Neural crest cell (in vitro differentiated cells): ENCODE measurements around the gene KIRREL1. TPM values are rescaled to one million over a fixed set of nuclear protein-coding genes. Genes with fewer than 3 reads are reported as not detected.

Experiments
- DNase-seq: peaks from one replicate; pipeline ENCODE4 v3.0.0; 2021; ENCODE audit warnings: low read depth, mixed read lengths, low spot score
- H3K27ac Mint-ChIP-seq: one replicate; pipeline ENCODE4 v1.8.0; 2021; ENCODE audit warnings: mild to moderate bottlenecking, mixed read lengths; ENCODE audit not compliant: unreplicated experiment
- H3K27me3 Mint-ChIP-seq: 2 replicates; pipeline ENCODE4 v1.8.0; 2021; ENCODE audit warnings: low read depth, mild to moderate bottlenecking, mixed read lengths
- H3K36me3 Mint-ChIP-seq: 2 replicates; pipeline ENCODE4 v1.8.0; 2021; ENCODE audit warnings: low read depth, mild to moderate bottlenecking, mixed read lengths
- H3K4me1 Mint-ChIP-seq: 2 replicates; pipeline ENCODE4 v1.8.0; 2021; ENCODE audit warnings: mixed read lengths
- H3K4me3 Mint-ChIP-seq: one replicate; pipeline ENCODE4 v1.8.0; 2021; ENCODE audit warnings: mild to moderate bottlenecking, mixed read lengths
- H3K9me3 Mint-ChIP-seq: 2 replicates; pipeline ENCODE4 v1.8.0; 2021; ENCODE audit warnings: mixed read lengths
- CTCF ChIP-seq: fragments of 200-600 bp; sonication (generic); conservative IDR thresholded peaks from 2 replicates; pipeline ENCODE4 v1.5.0; 2021; ENCODE audit warnings: antibody characterized with exemption, mild to moderate bottlenecking
- total RNA-seq: library from RNA; stranded (reverse); gene quantifications from 2 replicates; pipeline ENCODE4 v1.2.1, GENCODE V29; 2021

The KIRREL1 gene
- total RNA-seq, 1 donor from 2014 or later, result 64.9 TPM

- Mint-ChIP-seq H3K27ac (peak overlapping the region; percentile 90), H3K27me3 (no peaks in the 10 kb centered on the region), H3K4me1 (peaks cover 97% of the 10 kb centered on the region), H3K9me3 (no peaks in the 10 kb centered on the region), H3K36me3 (no peaks in the 10 kb centered on the region), H3K4me3 (peak overlapping the region; percentile 75)
- DNase-seq, result no peak
- no peak for TF ChIP-seq CTCF
Observed at GRCh38 chr1:158007180-158007579, 13.7 kb downstream of the KIRREL1 start.

- Mint-ChIP-seq H3K27me3 (no peaks in the 10 kb centered on the region), H3K9me3 (no peaks in the 10 kb centered on the region), H3K27ac (peak overlapping the region; percentile 90), H3K4me1 (peaks cover 97% of the 10 kb centered on the region), H3K36me3 (no peaks in the 10 kb centered on the region), H3K4me3 (peak overlapping the region; percentile 75)
- TF ChIP-seq CTCF, result no peak
- DNase-seq, result no peak
Observed at GRCh38 chr1:158007667-158008386, 14.4 kb downstream of the KIRREL1 start.

- H3K36me3 Mint-ChIP-seq, result no peaks in the 10 kb centered on the region
- TF ChIP-seq CTCF, result no peak
- peak overlapping the region; percentile 86 for H3K27ac Mint-ChIP-seq
- H3K27me3 Mint-ChIP-seq, result no peaks in the 10 kb centered on the region
- no peaks in the 10 kb centered on the region for H3K9me3 Mint-ChIP-seq
- no peak for DNase-seq
- H3K4me3 Mint-ChIP-seq, result peak overlapping the region; percentile 75
- H3K4me1 Mint-ChIP-seq, result peaks cover 97% of the 10 kb centered on the region
Observed at GRCh38 chr1:158008630-158009029, 15.2 kb downstream of the KIRREL1 start.

GRCh38 chr1:158011714-158012113, 18.3 kb downstream of the KIRREL1 start:
- Mint-ChIP-seq H3K27ac (peak overlapping the region; percentile 88), H3K36me3 (no peaks in the 10 kb centered on the region), H3K9me3 (no peaks in the 10 kb centered on the region), H3K27me3 (no peaks in the 10 kb centered on the region), H3K4me3 (peak overlapping the region; percentile 64), H3K4me1 (peaks cover 100% of the 10 kb centered on the region)
- TF ChIP-seq CTCF, result no peak
- DNase-seq, result no peak

- H3K4me3 Mint-ChIP-seq, result peak overlapping the region; percentile 56
- H3K27me3 Mint-ChIP-seq, result no peaks in the 10 kb centered on the region
- H3K4me1 Mint-ChIP-seq, result peaks cover 98% of the 10 kb centered on the region
- H3K27ac Mint-ChIP-seq, result peak overlapping the region; percentile 98
- no peak for TF ChIP-seq CTCF
- no peaks in the 10 kb centered on the region for H3K9me3 Mint-ChIP-seq
- DNase-seq, result no peak
- no peaks in the 10 kb centered on the region for H3K36me3 Mint-ChIP-seq
Observed at GRCh38 chr1:158013840-158014730, 20.6 kb downstream of the KIRREL1 start.
